K562 (cell line): ENCODE results near the gene GPR171. TPM values are rescaled to one million over a fixed set of nuclear protein-coding genes. Genes with fewer than 3 reads are reported as not detected.

ENCODE experiments used
- ATAC-seq: fragments of 200-7000 bp; cut with Tn5 transposase; 3 replicates; pipeline ENCODE4 v1.9.1; 2020; ENCODE audit warnings: moderate library complexity
- BruUV-seq: library from RNA; stranded (reverse); fragments of 400-500 nt; replicated peaks from 2 replicates; lab custom pipeline; 2021; lab: Mats Ljungman, UMichigan
- CTCF ChIA-PET: fragments of 300-600 bp; formaldehyde crosslinking; extraction: SDS; loops from one replicate; lab custom pipeline; 2021; ENCODE audit warnings: low intra/inter-chr PET ratio; lab: Yijun Ruan, JAX
- POLR2A ChIA-PET: fragments of 300-600, 350-650 bp; sonication (Branson Sonifier 250); formaldehyde crosslinking; extraction: SDS; loops from one replicate; lab custom pipeline; 2021; ENCODE audit warnings: antibody characterized with exemption, inconsistent platforms; lab: Yijun Ruan, JAX
- DNase-seq, 4 experiments: peaks; one replicate each; pipeline versions ENCODE4 v3.0.0 to v3.0.0-alpha.2; 2011 to 2018; ENCODE audit warnings: low spot score in 3 of 4, mixed read lengths in 3 of 4; ENCODE audit errors: extremely low read depth in 1 of 4
- FAIRE-seq: peaks from 2 replicates; lab custom pipeline; 2011; peaks lifted over from hg19 to GRCh38; lab: Jason Lieb, UNC
- H2AFZ ChIP-seq: 2 replicates; pipeline ENCODE4 v1.6.0; 2011; ENCODE audit warnings: low read depth, low read length, control low read depth, inconsistent platforms
- H3K27ac ChIP-seq: fragments of 200-600 bp; 3 replicates; pipeline ENCODE4 v1.8.0; 2011; ENCODE audit warnings: low read depth, mild to moderate bottlenecking, control low read depth, inconsistent platforms, low read length, moderate library complexity, mixed read lengths; ENCODE audit errors: extremely low read depth
- H3K27me3 ChIP-seq, 2 experiments: fragments of 300-600 bp in 1 of 2; 2 replicates in 1 of 2; 3 replicates in 1 of 2; pipeline versions ENCODE4 v1.6.0 to v1.8.0; 2011; ENCODE audit warnings: inconsistent platforms in 2 of 2, low read length in 2 of 2, mild to moderate bottlenecking in 1 of 2, mixed read lengths in 1 of 2, moderate library complexity in 1 of 2; ENCODE audit not compliant: control insufficient read depth in 2 of 2, insufficient read depth in 2 of 2
- H3K36me3 ChIP-seq: fragments of 300-600 bp; 3 replicates; pipeline ENCODE4 v1.8.0; 2011; ENCODE audit warnings: mild to moderate bottlenecking, low read length, inconsistent platforms; ENCODE audit not compliant: control insufficient read depth, insufficient read depth
- H3K4me1 ChIP-seq, 2 experiments: fragments of 200-600 bp in 1 of 2; replicated peaks in 1 of 2; 2 replicates in 1 of 2; 3 replicates in 1 of 2; pipeline versions ENCODE4 v1.5.1 to v1.8.0; 2011; ENCODE audit warnings: inconsistent platforms in 2 of 2, low read length in 2 of 2, mild to moderate bottlenecking in 1 of 2, mixed read lengths in 1 of 2, moderate library complexity in 1 of 2; ENCODE audit not compliant: control insufficient read depth in 2 of 2, insufficient read depth in 2 of 2
- H3K4me2 ChIP-seq: 2 replicates; pipeline ENCODE4 v1.6.1; 2011; ENCODE audit warnings: low read length, control low read depth, inconsistent platforms, mixed read lengths; ENCODE audit not compliant: insufficient read depth
- H3K4me3 ChIP-seq: fragments of 200-600 bp; sonication (generic), shearing (Covaris generic); 2 replicates; pipeline ENCODE4 v1.5.1; 2016; ENCODE audit warnings: control low read depth, inconsistent platforms
- H3K79me2 ChIP-seq: fragments of 200-600 bp; 3 replicates; pipeline ENCODE4 v1.8.0; 2011; ENCODE audit warnings: low read length, inconsistent platforms; ENCODE audit not compliant: control insufficient read depth, insufficient read depth
- H3K9ac ChIP-seq, 2 experiments: 2 replicates each; pipeline versions ENCODE4 v1.6.0 to v1.6.1; 2011; ENCODE audit warnings: low read depth in 2 of 2, low read length in 2 of 2, control low read depth in 1 of 2, inconsistent platforms in 1 of 2, mild to moderate bottlenecking in 1 of 2, mixed read lengths in 1 of 2; ENCODE audit not compliant: insufficient read depth in 1 of 2
- H3K9me1 ChIP-seq: one replicate; pipeline ENCODE4 v1.6.0; 2011; ENCODE audit warnings: inconsistent platforms, mild to moderate bottlenecking, low read length, moderate library complexity; ENCODE audit not compliant: control insufficient read depth, insufficient read depth
- H3K9me3 ChIP-seq: replicated peaks from 2 replicates; pipeline ENCODE4 v1.5.1; 2011; ENCODE audit warnings: low read depth, low read length, inconsistent platforms; ENCODE audit not compliant: control insufficient read depth, insufficient read depth
- H4K20me1 ChIP-seq: replicated peaks from 2 replicates; pipeline ENCODE4 v1.6.1; 2011; ENCODE audit warnings: low read length, inconsistent platforms, mixed read lengths; ENCODE audit not compliant: control insufficient read depth, insufficient read depth
- CTCF ChIP-seq, 3 experiments: IDR thresholded peaks in 2 of 3; conservative IDR thresholded peaks in 1 of 3; 2 replicates each; pipeline ENCODE4 v1.5.1; 2011 to 2012; ENCODE audit warnings: low read length in 3 of 3, mild to moderate bottlenecking in 3 of 3, control low read depth in 2 of 3, improper control_type of control experiment in 1 of 3, inconsistent platforms in 1 of 3, low read depth in 1 of 3, mixed read lengths in 1 of 3, moderate library complexity in 1 of 3; ENCODE audit not compliant: insufficient read depth in 2 of 3
- HIVEP1 ChIP-seq: fragments of 250-450 bp; sonication (Bioruptor Pico); IDR thresholded peaks from 2 replicates; pipeline ENCODE4 v1.4.0; 2020; ENCODE audit warnings: mild to moderate bottlenecking
- NFIX ChIP-seq: fragments of 250-450 bp; sonication (Bioruptor Pico); IDR thresholded peaks from 2 replicates; pipeline ENCODE4 v1.4.0; 2020; ENCODE audit warnings: low read depth, mild to moderate bottlenecking, moderate library complexity
- ZNF518B ChIP-seq: fragments of 250-450 bp; sonication (Bioruptor Pico); IDR thresholded peaks from 2 replicates; pipeline ENCODE4 v1.5.0; 2021; ENCODE audit warnings: mild to moderate bottlenecking, moderate library complexity
- WGBS: fragments of 100-300 bp; shearing (Covaris generic); methylation state at CpG from one replicate; pipeline ENCODE4 v1.1.6; 2016; ENCODE audit warnings: low coverage, mixed read lengths; ENCODE audit not compliant: insufficient coverage; ENCODE audit errors: missing lambda C conversion rate; 5-methylcytosine and 5-hydroxymethylcytosine counted together
- in situ Hi-C: fragments of 300-500 bp; cut with MboI; formaldehyde crosslinking; loops from 4 replicates; pipeline ENCODE4 v1.15.0; 2018; ENCODE audit warnings: inconsistent platforms, mixed read lengths
- intact Hi-C: fragments of 100-400 bp; cut with micrococcal nuclease; formaldehyde crosslinking; loops from 2 replicates; pipeline ENCODE4 v1.14.2; 2022
- polyA plus RNA-seq, 8 experiments: library from polyadenylated mRNA; depleted of rRNA in 4 of 8; stranded (reverse) in 5 of 8; unstranded in 3 of 8; fragments of >200 nt; fragmentation: Nextera tagmentation in 2 of 8; fragmentation: Illumina TruSeq in 1 of 8; extraction: Ambion mirVana in 2 of 8; extraction: Trizol in 1 of 8; gene quantifications; 2 replicates each; pipeline versions ENCODE4 v1.2.1 to v1.2.3, GENCODE V29; 2011 to 2014; ENCODE audit warnings: inconsistent platforms in 1 of 8, missing spikeins in 1 of 8
- total RNA-seq, 7 experiments: library from RNA; depleted of rRNA in 6 of 7; stranded (reverse); fragments of >200 nt in 6 of 7; fragmentation: Illumina TruSeq in 2 of 7; extraction: Trizol in 2 of 7; gene quantifications; 2 replicates each; pipeline versions ENCODE4 v1.2.1 to v1.2.3, GENCODE V29; 2011 to 2021; ENCODE audit warnings: low replicate concordance in 1 of 7
- TF ChIP-seq, protein P1 (sequence below): fragments of 250-450 bp; sonication (Bioruptor Pico); IDR thresholded peaks from 2 replicates; pipeline ENCODE4 v1.8.0; 2021; ENCODE audit warnings: mild to moderate bottlenecking, moderate library complexity

GPR171 gene
- total and polyA plus RNA-seq, 9 of the 15 experiments (the other 6 are each of a cell fraction or from before 2014, with no cell fraction given): not detected

- H3K4me3 ChIP-seq: no peak overlapping the region
- ATAC-seq: no peak
- peaks cover 4 to 8% of the 10 kb centered on the region in 2 experiments; a peak in 3 of 5 replicates for H3K27me3 ChIP-seq
- no peaks in the 10 kb centered on the region for H3K79me2 ChIP-seq
- WGBS: 0% methylated on average over 3 of the region's 3 CpGs
- H3K27ac ChIP-seq: no peak overlapping the region
- no peak for FAIRE-seq
- no TSS peak for BruUV-seq
- no peaks in the 10 kb centered on the region for H3K9me1 ChIP-seq
- H4K20me1 ChIP-seq: no peaks in the 10 kb centered on the region
- DNase-seq: no peak
- in situ Hi-C loops: loop anchor here (10.0 kb wide), 1 partner anchor 119 kb away; no protein-coding TSS in a partner anchor
- ChIA-PET POLR2A (no interaction called here), CTCF (interaction anchor here (0.7 kb wide), 1 partner anchor 117 kb away, joined by 4 read pairs; no protein-coding TSS in a partner anchor)
- intact Hi-C loops: loop anchor here (10.0 kb wide), 1 partner anchor 749 kb away; no protein-coding TSS in a partner anchor
- H3K9me3 ChIP-seq: no peaks in the 10 kb centered on the region
- no peak overlapping the region for H2AFZ ChIP-seq
- H3K4me1 ChIP-seq: no peaks in the 10 kb centered on the region
- no peak overlapping the region for H3K9ac ChIP-seq
- H3K4me2 ChIP-seq: no peak overlapping the region
- TF ChIP-seq CTCF (IDR thresholded peaks at IDR 0.05 in 2 of 3, conservative IDR thresholded peaks at IDR 0.05 in 1 of 3; ENCODE audit: insufficient read depth in 2 of 3, low read depth in 1 of 3, low read length in 3 of 3) (peak in 1 of 3 experiments; percentile 21; a peak in 2 of 6 replicates), NFIX (CRISPR knock-in tag) (no peak), HIVEP1 (CRISPR knock-in tag) (no peak), ZNF518B (CRISPR knock-in tag) (no peak)
- TF ChIP-seq, protein P1, sequence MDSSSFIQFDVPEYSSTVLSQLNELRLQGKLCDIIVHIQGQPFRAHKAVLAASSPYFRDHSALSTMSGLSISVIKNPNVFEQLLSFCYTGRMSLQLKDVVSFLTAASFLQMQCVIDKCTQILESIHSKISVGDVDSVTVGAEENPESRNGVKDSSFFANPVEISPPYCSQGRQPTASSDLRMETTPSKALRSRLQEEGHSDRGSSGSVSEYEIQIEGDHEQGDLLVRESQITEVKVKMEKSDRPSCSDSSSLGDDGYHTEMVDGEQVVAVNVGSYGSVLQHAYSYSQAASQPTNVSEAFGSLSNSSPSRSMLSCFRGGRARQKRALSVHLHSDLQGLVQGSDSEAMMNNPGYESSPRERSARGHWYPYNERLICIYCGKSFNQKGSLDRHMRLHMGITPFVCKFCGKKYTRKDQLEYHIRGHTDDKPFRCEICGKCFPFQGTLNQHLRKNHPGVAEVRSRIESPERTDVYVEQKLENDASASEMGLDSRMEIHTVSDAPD (CRISPR knock-in tag): no peak
- H3K36me3 ChIP-seq: no peaks in the 10 kb centered on the region
These were observed 36.9 kb downstream of the GPR171 start for GRCh38 chr3:151166161-151166560.
